Measurements from ENCODE around the gene DACT3.
A peak's percentile ranks its signal among the peaks of the same experiment; 100 is the strongest.

DACT3 gene

GRCh38 chr19:46665072-46665471, 4.1 kb upstream of the DACT3 start:
- Histone ChIP-seq H3K36me3 (ENCODE audit: control insufficient read depth in 2 of 2, insufficient read depth in 2 of 2, low read length in 2 of 2) (no peaks in the 10 kb centered on the region), H3K27me3 (ENCODE audit: control insufficient read depth in 1 of 2, insufficient read depth in 2 of 2, low read length in 2 of 2) (no peaks in the 10 kb centered on the region), H3K4me3 (ENCODE audit: low read length in 2 of 2) (no peak overlapping the region), H3K4me1 (ENCODE audit: control insufficient read depth, insufficient read depth, low read length) (peaks cover 12% of the 10 kb centered on the region), H3K9me3 (ENCODE audit: control insufficient read depth in 2 of 2, low read length in 2 of 2) (no peaks in the 10 kb centered on the region), H3K27ac (ENCODE audit: low read length) (no peak overlapping the region), H3K9ac (ENCODE audit: low read length in 2 of 2) (no peak overlapping the region)

GRCh38 chr19:46661735-46662592, 982 bp upstream of the DACT3 start:
- Histone ChIP-seq H3K4me3 (ENCODE audit: low read length in 2 of 2) (peak overlapping the region; percentile 60 to 72), H3K27ac (ENCODE audit: low read length) (peak overlapping the region; percentile 62)

GRCh38 chr19:46660551-46661019, 397 bp downstream of the DACT3 start:
- Histone ChIP-seq H3K4me1 (ENCODE audit: control insufficient read depth, insufficient read depth, low read length) (peaks cover 33% of the 10 kb centered on the region), H3K9me3 (ENCODE audit: control insufficient read depth in 2 of 2, low read length in 2 of 2) (no peaks in the 10 kb centered on the region), H3K27me3 (ENCODE audit: control insufficient read depth in 1 of 2, insufficient read depth in 2 of 2, low read length in 2 of 2) (no peaks in the 10 kb centered on the region), H3K4me3 (ENCODE audit: low read length in 2 of 2) (peak overlapping the region; percentile 85 to 90), H3K9ac (ENCODE audit: low read length in 2 of 2) (peak overlapping the region; percentile 65 to 75), H3K36me3 (ENCODE audit: control insufficient read depth in 2 of 2, insufficient read depth in 2 of 2, low read length in 2 of 2) (no peaks in the 10 kb centered on the region), H3K27ac (ENCODE audit: low read length) (peak overlapping the region; percentile 88)

More at GRCh38 chr19:46661735-46662592, 982 bp upstream of the DACT3 start:
- H3K36me3 ChIP-seq (ENCODE audit: control insufficient read depth in 2 of 2, insufficient read depth in 2 of 2, low read length in 2 of 2): no peaks in the 10 kb centered on the region
- H3K4me1 ChIP-seq (ENCODE audit: control insufficient read depth, insufficient read depth, low read length): peaks cover 29% of the 10 kb centered on the region
- peak overlapping the region; percentile 25 to 29 for H3K9ac ChIP-seq (ENCODE audit: low read length in 2 of 2)
- H3K9me3 ChIP-seq (ENCODE audit: control insufficient read depth in 2 of 2, low read length in 2 of 2): no peaks in the 10 kb centered on the region
- H3K27me3 ChIP-seq (ENCODE audit: control insufficient read depth in 1 of 2, insufficient read depth in 2 of 2, low read length in 2 of 2): no peaks in the 10 kb centered on the region

GRCh38 chr19:46660008-46660517, 919 bp downstream of the DACT3 start:
- Histone ChIP-seq H3K9me3 (ENCODE audit: control insufficient read depth in 2 of 2, low read length in 2 of 2) (no peaks in the 10 kb centered on the region), H3K4me1 (ENCODE audit: control insufficient read depth, insufficient read depth, low read length) (peaks cover 38% of the 10 kb centered on the region), H3K4me3 (ENCODE audit: low read length in 2 of 2) (peak overlapping the region; percentile 85 to 90), H3K9ac (ENCODE audit: low read length in 2 of 2) (peak overlapping the region; percentile 65 to 75), H3K36me3 (ENCODE audit: control insufficient read depth in 2 of 2, insufficient read depth in 2 of 2, low read length in 2 of 2) (no peaks in the 10 kb centered on the region), H3K27me3 (ENCODE audit: control insufficient read depth in 1 of 2, insufficient read depth in 2 of 2, low read length in 2 of 2) (no peaks in the 10 kb centered on the region), H3K27ac (ENCODE audit: low read length) (peak overlapping the region; percentile 88)

GRCh38 chr19:46659151-46660007, 1.6 kb downstream of the DACT3 start:
- no peaks in the 10 kb centered on the region for H3K36me3 ChIP-seq (ENCODE audit: control insufficient read depth in 2 of 2, insufficient read depth in 2 of 2, low read length in 2 of 2)
- H3K9me3 ChIP-seq (ENCODE audit: control insufficient read depth in 2 of 2, low read length in 2 of 2): no peaks in the 10 kb centered on the region
- peaks cover 45% of the 10 kb centered on the region for H3K4me1 ChIP-seq (ENCODE audit: control insufficient read depth, insufficient read depth, low read length)
- no peaks in the 10 kb centered on the region for H3K27me3 ChIP-seq (ENCODE audit: control insufficient read depth in 1 of 2, insufficient read depth in 2 of 2, low read length in 2 of 2)
- H3K4me3 ChIP-seq (ENCODE audit: low read length in 2 of 2): peak overlapping the region; percentile 85 to 90
- peak overlapping the region; percentile 88 for H3K27ac ChIP-seq (ENCODE audit: low read length)
- peak overlapping the region; percentile 65 to 75 for H3K9ac ChIP-seq (ENCODE audit: low read length in 2 of 2)

- no peaks in the 10 kb centered on the region for H3K9me3 ChIP-seq (ENCODE audit: control insufficient read depth in 2 of 2, low read length in 2 of 2)
- H3K4me1 ChIP-seq (ENCODE audit: control insufficient read depth, insufficient read depth, low read length): peaks cover 61% of the 10 kb centered on the region
- no peak overlapping the region for H3K27ac ChIP-seq (ENCODE audit: low read length)
- peaks cover 2 to 3% of the 10 kb centered on the region in 2 donors for H3K36me3 ChIP-seq (ENCODE audit: control insufficient read depth in 2 of 2, insufficient read depth in 2 of 2, low read length in 2 of 2)
- no peaks in the 10 kb centered on the region for H3K27me3 ChIP-seq (ENCODE audit: control insufficient read depth in 1 of 2, insufficient read depth in 2 of 2, low read length in 2 of 2)
- no peak overlapping the region for H3K9ac ChIP-seq (ENCODE audit: low read length in 2 of 2)
- H3K4me3 ChIP-seq (ENCODE audit: low read length in 2 of 2): no peak overlapping the region
Measured at GRCh38 chr19:46656541-46656940, 4.4 kb downstream of the DACT3 start.

GRCh38 chr19:46654621-46655152, 6.3 kb downstream of the DACT3 start:
- Histone ChIP-seq H3K4me1 (ENCODE audit: control insufficient read depth, insufficient read depth, low read length) (peaks cover 49% of the 10 kb centered on the region), H3K4me3 (ENCODE audit: low read length in 2 of 2) (peak overlapping the region; percentile 40 to 52), H3K27me3 (ENCODE audit: control insufficient read depth in 1 of 2, insufficient read depth in 2 of 2, low read length in 2 of 2) (no peaks in the 10 kb centered on the region), H3K36me3 (ENCODE audit: control insufficient read depth in 2 of 2, insufficient read depth in 2 of 2, low read length in 2 of 2) (peaks cover 3 to 6% of the 10 kb centered on the region in 2 donors), H3K9me3 (ENCODE audit: control insufficient read depth in 2 of 2, low read length in 2 of 2) (no peaks in the 10 kb centered on the region), H3K9ac (ENCODE audit: low read length in 2 of 2) (peak overlapping the region; percentile 51 to 52), H3K27ac (ENCODE audit: low read length) (peak overlapping the region; percentile 84)

GRCh38 chr19:46650445-46650844, 10.5 kb downstream of the DACT3 start:
- no peak overlapping the region for H3K27ac ChIP-seq (ENCODE audit: low read length)
- peaks cover 33% of the 10 kb centered on the region for H3K4me1 ChIP-seq (ENCODE audit: control insufficient read depth, insufficient read depth, low read length)
- H3K36me3 ChIP-seq (ENCODE audit: control insufficient read depth in 2 of 2, insufficient read depth in 2 of 2, low read length in 2 of 2): peaks cover 11 to 15% of the 10 kb centered on the region in 2 donors
- H3K9me3 ChIP-seq (ENCODE audit: control insufficient read depth in 2 of 2, low read length in 2 of 2): no peaks in the 10 kb centered on the region
- no peak overlapping the region for H3K9ac ChIP-seq (ENCODE audit: low read length in 2 of 2)
- no peaks in the 10 kb centered on the region for H3K27me3 ChIP-seq (ENCODE audit: control insufficient read depth in 1 of 2, insufficient read depth in 2 of 2, low read length in 2 of 2)
- H3K4me3 ChIP-seq (ENCODE audit: low read length in 2 of 2): no peak overlapping the region

GRCh38 chr19:46648961-46649960, 11.7 kb downstream of the DACT3 start:
- Histone ChIP-seq H3K36me3 (ENCODE audit: control insufficient read depth in 2 of 2, insufficient read depth in 2 of 2, low read length in 2 of 2) (peaks cover 11 to 15% of the 10 kb centered on the region in 2 donors), H3K9ac (ENCODE audit: low read length in 2 of 2) (no peak overlapping the region), H3K27me3 (ENCODE audit: control insufficient read depth in 1 of 2, insufficient read depth in 2 of 2, low read length in 2 of 2) (no peaks in the 10 kb centered on the region), H3K9me3 (ENCODE audit: control insufficient read depth in 2 of 2, low read length in 2 of 2) (no peaks in the 10 kb centered on the region), H3K27ac (ENCODE audit: low read length) (no peak overlapping the region), H3K4me1 (ENCODE audit: control insufficient read depth, insufficient read depth, low read length) (peaks cover 28% of the 10 kb centered on the region), H3K4me3 (ENCODE audit: low read length in 2 of 2) (no peak overlapping the region)
